Sigmoid colon (tissue), 4 donors: ENCODE results near the gene THOC5.

ENCODE experiments used
- POLR2A ChIP-seq, 2 donors: fragments of 450-650 bp; IDR thresholded peaks; one replicate each; pipeline ENCODE4 v1.6.1; 2016; ENCODE audit warnings: antibody characterized with exemption in 2 of 2, mild to moderate bottlenecking in 2 of 2, moderate library complexity in 2 of 2
- POLR2AphosphoS5 ChIP-seq, 4 donors: sonication (generic); formaldehyde crosslinking; IDR thresholded peaks; one replicate each; pipeline ENCODE4 v1.6.1; 2017; ENCODE audit warnings: antibody characterized with exemption in 4 of 4
- TF ChIP-seq, protein P1 (sequence below), 4 experiments: fragments of 450-650 bp in 3 of 4; fragments of 200-600 bp in 1 of 4; IDR thresholded peaks; one replicate each; pipeline ENCODE4 v1.5.1; 2016 to 2019; ENCODE audit warnings: antibody characterized with exemption in 4 of 4, mild to moderate bottlenecking in 3 of 4, moderate library complexity in 2 of 4

DNA sequence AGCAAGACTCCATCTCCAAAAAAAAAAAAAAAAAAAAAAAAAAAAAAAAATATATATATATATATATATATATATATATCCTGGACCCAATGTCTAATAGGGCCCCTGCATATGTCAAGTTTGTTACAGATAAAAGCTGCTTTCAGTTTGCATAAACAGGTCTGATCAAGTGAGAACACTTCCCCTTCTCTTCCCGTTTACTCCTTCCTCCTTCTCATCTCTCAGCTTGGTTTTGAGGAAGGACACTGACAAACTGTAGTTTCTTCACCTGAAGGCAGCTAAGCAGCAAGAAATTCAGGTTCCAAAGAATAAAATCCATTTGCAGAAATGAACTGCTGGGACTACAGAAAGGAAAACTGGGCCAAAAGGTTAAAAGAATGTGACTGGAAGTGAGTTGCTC is 11.7 kb downstream of the THOC5 start:
- TF ChIP-seq, protein P1, sequence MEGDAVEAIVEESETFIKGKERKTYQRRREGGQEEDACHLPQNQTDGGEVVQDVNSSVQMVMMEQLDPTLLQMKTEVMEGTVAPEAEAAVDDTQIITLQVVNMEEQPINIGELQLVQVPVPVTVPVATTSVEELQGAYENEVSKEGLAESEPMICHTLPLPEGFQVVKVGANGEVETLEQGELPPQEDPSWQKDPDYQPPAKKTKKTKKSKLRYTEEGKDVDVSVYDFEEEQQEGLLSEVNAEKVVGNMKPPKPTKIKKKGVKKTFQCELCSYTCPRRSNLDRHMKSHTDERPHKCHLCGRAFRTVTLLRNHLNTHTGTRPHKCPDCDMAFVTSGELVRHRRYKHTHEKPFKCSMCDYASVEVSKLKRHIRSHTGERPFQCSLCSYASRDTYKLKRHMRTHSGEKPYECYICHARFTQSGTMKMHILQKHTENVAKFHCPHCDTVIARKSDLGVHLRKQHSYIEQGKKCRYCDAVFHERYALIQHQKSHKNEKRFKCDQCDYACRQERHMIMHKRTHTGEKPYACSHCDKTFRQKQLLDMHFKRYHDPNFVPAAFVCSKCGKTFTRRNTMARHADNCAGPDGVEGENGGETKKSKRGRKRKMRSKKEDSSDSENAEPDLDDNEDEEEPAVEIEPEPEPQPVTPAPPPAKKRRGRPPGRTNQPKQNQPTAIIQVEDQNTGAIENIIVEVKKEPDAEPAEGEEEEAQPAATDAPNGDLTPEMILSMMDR (IDR thresholded peaks at IDR 0.05) = no peak
- TF ChIP-seq POLR2A (IDR thresholded peaks at IDR 0.05) (no peak), POLR2AphosphoS5 (IDR thresholded peaks at IDR 0.05) (no peak)
